Measurements from ENCODE around the gene CCNG2.

The CCNG2 gene

DNA sequence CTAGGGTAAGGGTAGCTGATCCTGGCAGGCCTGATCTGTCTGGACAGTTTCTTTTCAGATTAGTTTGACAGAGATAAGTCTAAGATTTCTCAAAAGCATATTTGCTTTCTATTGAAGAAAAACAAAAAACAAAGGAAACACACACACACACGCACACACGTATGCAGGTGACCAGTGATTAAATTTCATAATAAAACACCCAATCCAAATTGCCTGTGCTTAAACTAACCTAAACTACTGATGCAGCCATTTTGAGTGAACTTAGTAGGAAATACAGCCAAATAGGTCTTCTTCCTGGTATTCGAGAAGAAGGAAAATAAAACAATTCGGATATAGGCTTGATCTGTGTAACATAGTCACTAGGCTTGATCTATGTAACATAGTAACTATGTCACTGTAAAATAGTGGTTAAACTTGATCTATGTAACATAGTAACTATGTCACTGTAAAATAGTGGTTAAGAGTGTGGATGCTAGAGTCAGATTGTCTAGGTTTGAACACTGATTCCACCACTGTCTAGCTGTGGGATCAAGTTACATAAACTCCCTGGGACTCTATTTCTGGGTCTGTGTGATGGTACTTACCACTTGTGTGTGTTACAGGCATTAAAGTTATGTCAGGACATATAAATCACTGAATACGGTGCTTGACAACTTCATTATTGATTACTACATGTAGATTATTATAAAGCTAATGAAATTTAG lies 9.8 kb upstream of the CCNG2 start:
- DNase-seq = no peak

DNA sequence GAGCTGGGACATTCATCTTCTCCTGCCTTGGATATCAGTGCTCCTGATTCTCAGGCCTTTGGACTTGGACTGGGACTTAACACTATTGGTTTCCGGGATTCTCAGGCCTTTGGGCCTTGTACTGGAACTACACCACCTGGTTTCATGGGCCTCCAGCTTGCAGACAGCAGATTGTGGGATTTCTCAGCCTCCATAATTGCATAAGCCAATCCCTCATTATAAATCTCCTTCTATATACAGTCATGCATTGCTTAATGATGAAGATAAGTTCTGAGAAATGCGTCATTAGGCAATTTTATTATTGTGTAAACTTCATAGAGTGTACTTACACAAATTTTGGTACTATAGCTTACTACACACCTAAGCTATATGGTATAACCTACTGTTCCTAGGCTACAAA lies 8.9 kb upstream of the CCNG2 start:
- no peak for DNase-seq

DNA sequence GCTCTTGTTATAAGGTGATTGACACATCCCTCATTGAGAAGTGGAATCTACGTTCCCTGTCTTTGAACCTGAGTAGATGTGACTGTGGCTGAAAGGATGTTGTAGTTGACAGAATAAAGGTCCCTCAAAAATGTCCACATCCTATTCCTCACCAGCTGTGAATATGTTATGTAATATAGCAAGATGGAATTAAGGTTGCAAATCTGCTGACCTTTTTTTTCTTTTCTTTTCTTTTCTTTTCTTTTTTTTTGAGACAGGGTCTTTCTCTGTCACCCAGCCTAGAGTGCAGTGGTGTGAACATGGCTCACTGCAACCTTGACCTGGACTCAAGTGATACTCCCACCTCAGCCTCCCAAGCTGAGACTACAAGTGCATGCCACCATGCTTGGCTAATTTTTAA lies 7.2 kb upstream of the CCNG2 start:
- no peak for DNase-seq

DNA sequence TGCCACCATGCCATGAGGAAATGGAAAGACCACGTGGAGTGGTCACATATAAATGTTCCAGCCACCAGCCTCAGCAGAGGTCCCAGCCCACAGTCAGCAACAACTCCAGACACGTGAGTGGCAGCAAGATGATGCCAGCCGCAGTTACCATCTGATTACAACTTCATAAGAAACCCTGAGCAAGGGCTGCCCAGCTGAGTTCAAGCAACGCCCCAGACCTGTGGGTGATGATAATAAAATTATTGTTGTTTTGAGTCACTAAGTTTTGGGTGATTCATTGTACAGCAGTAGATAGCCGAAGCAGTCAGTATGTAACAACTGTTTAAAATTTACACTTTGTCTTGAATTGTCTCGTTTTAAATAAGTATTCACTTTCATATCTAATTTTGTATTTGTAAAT lies 5.8 kb upstream of the CCNG2 start:
- DNase-seq = no peak

DNA sequence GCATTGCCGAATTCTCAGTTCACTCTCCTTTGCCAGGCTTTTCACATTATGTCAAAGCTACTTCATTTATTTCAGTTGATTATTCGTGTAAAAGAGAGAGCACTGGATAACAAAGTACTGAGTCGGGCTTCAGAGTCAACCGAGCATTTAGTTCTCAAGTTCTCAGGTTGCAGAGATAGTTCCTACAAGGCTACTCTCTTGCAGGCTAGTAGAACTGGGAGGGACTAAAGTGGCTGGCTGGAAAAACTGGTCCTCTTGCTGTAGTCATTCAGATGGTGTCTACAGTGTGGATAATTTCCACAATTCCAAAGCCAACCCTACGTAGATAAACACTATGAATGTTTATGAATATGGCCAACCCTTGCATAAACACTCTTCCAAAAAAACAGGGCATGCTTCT lies 4.6 kb upstream of the CCNG2 start:
- DNase-seq = no peak

DNA sequence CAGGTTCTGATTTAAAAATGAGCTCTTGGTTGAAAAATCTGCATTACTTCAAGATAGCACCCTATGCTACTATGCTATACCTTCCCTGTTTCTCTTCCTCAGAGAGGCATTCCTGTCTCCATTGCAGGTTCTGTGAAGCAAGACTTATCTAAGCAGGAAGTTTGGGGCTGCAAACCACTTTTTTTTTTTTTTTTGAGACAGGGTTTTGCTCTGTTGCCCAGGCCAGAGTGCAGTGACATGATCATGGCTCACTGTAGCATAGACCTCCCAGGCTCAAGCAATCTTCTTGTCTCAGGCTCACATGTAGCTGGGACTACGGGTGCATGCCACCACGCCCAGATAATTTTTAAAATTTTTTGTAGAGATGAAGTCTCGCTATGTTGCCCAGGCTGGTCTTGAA lies 4.0 kb upstream of the CCNG2 start:
- DNase-seq = no peak

DNA sequence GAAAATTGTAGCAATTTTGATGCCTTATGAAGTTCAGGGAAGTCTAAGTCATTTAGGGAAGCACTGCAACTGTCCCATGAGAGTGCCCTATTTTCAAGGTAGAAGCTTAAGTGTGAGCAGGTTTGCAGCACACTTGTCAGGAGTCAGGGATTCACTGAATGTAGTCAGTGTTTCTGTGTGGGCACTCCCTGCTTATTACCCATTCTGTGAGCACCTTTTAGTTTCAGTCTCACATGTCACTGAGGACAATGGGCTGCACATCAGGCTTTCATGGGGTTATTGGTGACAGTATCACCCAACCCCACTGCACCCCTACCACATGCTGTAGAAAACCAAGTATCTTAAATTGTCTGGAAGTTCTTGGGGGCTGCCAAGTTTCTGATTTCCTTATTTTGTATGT lies 2.9 kb upstream of the CCNG2 start:
- DNase-seq = no peak

DNA sequence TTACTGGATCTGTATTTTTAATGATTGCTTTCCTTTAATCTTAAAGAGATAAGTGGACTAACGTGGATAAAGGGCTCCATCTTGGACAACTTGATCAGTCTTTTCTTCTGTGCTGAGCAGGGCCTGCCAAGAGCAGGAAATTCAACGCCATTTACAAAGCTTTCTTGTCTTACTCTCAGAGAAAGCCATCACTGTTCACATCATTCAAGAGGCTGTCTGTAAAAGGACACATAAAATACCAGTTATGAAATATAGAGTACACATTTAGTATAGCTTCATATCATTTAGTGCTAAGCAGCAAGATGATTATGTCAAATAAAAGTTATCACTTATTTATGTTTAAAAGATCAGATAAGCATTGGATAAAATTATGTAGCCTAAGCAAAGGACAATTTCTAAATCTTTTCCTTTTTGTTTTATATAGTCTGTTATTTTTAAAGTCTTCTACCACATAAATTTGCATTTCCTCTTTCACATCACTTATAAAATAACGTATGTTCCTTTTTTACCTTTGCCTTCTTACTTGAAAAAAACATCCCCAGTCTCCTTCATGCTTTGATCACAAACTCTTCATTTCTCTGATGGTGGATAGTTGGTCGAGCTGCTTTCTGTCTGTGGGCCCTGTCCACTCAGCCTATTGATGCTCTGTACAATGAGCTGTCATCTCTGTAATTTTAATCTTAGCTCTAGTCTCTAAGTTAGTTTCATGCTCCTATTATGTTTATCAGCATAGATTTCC lies 2.1 kb upstream of the CCNG2 start:
- no peak for DNase-seq

DNA sequence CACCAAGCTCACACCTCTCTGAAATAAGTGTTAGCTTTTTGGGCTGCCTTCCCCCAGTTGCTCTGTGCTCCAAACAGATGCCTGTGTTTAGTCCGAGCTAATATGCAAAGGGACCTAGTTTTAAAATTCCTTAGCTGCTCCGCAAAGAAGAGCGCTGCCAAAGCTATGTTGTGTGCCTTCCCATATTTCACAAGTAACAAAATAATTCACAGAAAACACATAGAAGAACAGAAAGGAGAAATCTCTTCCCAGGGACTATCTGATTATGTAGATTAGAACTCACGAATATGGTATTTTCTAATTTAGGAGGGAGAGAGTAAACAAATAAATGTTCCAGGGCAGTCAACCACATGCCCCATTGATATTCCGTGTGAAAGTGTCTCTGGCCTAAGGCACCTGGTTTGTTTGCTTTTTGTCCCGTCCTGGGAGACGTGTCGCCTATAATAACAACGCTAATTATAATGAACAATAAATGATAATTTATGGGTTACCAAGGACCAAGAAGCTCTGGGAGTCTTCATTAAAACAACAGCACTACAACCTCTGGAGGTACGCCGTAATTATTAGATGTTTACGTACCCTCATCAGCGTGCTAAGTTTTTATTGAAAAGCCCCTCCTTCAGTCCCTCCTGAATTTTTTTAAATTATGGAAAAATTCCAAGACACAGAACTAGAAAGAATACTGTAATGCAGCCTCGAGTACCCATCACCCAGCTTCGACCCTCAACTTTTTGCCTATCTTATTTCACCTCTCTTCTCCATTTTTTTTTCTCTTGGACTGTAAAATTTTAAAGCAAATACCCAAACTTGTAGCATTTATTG lies 1.2 kb upstream of the CCNG2 start:
- DNase-seq = no peak

DNA sequence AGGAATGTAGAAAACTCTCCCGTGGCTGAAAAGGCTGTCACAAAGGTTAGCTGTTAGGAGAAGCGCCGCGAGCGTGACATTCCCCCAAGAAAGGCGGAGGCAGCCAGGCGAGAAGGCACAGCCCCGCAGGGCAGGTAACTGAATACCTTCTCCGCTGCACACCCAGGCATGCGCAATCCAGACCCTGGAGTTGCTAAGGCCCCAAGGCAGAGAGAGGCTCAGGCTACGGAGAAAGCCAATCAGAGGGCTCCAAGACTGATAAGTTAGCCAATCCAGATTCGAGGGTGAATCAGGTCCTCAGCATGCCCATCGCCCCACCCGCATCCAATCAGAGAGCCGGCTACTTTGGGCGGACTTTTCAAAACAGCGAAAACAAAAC lies 485 bp upstream of the CCNG2 start:
- DNase-seq = peak; percentile 98

DNA sequence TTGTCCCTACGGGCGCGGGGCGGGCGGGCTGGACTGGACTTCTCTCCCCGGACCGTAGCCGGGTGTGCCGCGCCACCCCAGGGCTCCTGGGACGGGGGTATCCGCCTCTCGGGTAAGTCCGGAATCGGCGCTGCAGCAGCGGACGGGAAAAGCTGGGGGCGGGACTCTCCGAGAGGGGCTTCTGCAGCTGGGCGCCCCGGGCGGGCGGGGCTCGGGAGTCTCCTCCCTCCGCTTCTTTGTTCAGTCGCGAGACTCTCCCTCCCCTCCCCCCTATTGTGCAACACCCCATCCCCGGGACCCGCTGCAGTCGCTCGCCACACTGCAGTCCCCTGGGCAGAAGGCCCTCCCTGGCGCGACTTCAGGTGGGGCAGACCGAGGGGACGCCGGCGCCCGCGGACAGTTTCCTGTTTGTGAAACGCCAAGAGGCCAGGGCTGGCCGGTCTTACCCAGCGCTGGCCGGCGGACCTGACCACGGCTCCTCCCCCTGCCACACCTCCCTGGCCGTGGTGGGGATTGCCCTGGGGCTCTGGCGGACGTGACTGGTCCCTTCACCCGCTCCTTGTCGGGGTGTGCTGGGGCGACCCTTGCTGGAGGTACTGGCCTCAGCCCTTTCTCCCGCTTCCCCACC lies 966 bp downstream of the CCNG2 start:
- peak; percentile 75 for DNase-seq

DNA sequence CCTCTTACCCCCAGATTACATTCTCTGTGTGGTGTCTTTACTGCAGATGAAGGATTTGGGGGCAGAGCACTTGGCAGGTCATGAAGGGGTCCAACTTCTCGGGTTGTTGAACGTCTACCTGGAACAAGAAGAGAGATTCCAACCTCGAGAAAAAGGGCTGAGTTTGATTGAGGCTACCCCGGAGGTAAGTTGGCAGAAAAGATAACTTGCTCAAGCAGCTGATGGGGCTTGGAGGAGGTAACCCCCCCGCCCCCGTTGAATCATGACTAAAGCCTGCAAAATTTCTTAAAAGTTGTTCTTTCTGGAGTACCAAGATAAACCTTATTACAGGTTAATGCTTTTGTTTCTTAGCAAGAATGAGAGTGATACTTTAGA lies 1.5 kb downstream of the CCNG2 start:
- DNase-seq = no peak

DNA sequence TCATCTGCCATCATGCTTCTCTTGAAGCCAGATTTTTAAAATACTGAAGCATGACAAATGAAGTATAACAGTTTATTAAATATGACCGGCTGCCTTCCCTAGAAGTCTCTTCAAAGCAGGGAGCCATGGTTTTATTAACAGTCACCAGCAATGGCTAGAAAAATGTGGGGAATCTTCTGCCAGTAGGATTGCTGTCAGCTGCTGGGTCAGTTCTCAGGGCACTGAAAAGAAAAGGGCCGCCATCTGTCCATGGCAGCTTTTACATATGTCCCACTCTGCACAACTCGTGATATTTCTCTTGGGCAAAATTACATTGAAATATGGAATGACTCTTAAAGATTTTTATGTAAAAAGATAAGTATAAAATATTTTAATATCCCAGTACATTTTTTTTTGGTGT lies 2.8 kb downstream of the CCNG2 start:
- no peak for DNase-seq

DNA sequence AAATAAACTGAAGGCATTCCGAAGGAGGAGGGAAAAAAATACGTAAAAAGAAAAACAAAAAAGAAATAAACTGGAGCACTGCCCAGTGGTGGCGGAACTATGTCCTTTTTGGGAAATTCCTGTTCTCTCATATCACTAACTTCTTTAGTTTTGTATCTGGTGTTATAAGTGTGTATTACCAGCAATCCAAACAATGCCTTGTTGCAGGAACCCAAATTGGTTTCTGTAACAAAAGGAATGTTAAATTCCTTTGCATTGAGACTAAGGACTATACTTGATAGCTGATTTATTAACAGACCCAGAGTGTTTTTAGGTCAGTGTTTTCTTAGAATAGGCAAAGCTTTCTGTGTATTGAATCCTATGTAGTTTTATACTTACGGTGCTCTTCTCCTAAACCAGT lies 6.6 kb downstream of the CCNG2 start:
- DNase-seq = no peak

DNA sequence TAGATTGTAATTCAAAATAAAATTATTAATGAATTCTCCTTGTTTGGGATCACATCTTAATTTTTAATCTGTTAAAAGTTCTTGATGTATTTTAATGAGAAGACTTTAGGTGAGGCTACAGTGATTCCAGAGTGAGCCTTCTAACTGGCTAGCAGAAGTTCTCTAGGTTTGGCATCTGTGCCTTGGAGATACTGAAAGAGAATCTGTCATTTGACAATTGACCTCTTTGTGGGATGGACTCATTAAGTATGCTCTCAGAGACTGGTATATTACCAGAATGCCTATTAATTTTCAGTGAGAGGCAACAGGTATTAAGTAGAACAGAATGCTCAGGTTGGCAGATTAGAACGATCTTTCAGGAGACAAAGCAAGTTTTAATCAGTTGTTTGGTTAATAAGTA lies 10.2 kb downstream of the CCNG2 start:
- DNase-seq = no peak

DNA sequence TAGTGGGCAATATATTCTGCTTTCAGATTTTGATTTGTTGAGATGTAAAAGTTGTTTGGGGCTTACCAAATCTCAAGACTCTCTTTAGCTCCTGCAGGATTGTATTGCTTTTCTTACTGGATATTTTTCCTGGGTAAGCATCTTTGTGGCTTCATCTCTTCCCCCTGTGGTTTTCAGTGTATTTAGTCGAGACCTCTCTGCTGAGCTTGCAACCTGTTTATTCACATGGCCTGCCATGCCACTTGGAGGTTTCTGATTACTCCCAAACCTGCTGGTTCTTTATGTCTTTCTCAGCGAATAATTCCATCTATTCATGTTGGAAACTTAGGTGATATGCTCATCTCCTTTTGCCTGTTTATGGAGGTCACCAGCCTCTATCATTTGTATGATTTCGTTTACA lies 10.9 kb downstream of the CCNG2 start:
- DNase-seq = no peak

DNA sequence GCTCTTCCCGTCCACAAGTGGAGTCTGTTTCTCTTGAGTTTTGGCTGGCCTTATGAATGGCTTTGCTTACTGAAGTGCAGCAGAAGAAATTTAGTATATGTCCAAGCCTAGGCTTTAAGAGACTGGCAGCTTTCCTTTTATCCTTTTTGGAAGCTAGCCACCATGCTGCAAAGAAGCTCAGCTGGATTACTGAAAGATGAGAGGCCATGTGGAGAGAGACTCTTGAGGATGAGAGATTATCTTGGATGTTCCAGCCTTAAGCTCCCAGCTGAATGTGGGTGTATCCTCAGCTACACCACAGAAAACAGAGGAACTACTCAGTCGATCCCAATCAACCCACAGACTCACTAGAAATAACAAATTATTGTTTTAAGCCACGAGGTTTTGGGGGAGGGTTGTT lies 12.5 kb downstream of the CCNG2 start:
- DNase-seq = no peak

DNA sequence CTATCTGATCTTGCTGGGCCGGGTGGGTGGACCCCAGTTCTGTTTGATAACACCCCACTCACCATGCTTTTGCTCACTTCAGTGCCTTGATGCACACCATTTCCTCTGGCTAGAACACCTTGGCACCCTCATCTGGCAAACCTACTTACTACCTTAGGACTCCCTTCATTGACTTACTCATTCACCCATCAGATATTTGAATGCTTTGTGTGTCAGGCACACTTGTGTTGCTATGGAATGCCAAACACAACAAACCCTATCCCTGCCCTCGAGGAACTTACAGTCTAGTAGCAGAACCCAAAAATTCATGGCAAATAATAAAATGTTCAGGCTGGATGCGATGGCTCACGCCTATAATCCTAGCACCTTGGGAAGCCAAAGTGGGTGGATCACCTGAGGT lies 13.9 kb downstream of the CCNG2 start:
- no peak for DNase-seq

DNA sequence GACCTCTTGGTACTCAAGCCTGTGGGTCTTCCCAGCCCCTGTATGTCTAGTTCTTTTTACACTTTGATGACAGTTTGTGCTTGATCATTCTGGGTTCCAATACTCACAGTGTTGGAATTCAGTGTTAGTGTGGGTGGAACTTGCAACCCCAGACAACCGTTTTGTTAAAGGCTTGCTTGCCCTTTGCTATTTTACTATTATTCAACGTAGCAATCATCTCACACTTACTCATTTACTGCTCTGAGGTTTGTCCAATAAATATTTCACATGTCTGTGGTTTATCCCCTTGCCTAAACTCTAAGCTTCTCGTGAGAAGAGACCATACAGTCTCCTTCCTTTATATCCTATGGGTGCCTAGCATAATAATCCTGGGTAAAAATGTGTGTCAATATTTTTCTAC lies 15.3 kb downstream of the CCNG2 start:
- DNase-seq = no peak

DNA sequence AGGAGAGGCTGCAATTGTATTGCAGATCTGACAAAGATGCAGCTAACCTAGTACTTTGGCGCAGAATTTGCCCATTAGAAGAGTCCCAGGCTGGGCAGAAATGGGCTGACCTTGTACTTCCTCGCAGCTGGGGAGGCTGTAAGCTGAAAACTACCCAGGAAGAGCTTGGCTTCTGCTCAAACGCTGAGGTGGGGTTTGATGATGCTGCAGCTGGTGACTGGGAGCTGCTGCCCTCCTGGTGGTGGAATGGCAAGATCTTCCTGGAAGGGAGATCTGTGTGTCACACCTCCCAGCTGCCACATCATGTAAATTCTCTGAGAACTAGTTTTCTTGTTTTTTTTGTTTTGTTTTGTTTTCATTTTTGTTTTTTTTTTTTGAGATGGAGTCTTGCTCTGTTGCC lies 17.4 kb downstream of the CCNG2 start:
- DNase-seq = no peak

DNA sequence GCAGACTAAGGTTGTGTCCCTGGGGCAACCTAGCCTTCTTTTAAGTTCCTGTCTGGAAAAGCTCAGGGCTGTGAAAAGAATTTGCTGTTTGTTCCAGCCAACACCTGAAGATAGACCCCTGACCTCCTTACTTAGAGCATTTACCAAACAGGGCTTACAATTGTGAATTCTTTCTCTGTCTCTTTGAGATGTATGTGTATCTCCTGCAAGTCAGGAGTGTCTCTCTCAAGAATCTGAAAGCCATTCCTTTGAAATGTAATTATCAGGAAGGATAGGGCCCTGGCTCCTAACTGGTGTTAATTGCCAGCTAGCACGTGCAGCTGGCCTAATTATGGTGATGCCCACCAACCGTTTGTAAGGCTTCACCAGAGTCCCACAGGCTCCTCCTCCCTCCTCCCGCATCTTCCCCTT lies 18.2 kb downstream of the CCNG2 start:
- no peak for DNase-seq

DNA sequence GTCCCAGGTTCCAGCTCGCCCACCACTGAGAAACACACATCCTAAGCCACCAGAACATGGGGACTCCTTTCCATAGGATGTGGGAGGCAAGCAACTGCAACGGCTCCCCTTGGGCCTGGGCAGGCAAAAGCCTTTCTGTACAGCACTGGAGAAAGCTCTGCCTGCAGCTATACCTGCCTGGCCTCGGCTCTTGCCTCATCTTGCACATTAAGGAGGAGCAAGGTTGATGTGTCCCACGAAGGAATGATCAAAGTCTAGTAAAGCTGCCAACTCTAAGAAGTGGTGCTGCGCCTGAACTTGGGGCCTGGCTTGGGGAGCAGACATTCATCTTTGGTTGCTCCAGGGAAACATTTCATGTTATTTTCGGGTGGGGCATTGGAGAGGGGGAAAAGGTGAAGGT lies 19.6 kb downstream of the CCNG2 start:
- no peak for DNase-seq

DNA sequence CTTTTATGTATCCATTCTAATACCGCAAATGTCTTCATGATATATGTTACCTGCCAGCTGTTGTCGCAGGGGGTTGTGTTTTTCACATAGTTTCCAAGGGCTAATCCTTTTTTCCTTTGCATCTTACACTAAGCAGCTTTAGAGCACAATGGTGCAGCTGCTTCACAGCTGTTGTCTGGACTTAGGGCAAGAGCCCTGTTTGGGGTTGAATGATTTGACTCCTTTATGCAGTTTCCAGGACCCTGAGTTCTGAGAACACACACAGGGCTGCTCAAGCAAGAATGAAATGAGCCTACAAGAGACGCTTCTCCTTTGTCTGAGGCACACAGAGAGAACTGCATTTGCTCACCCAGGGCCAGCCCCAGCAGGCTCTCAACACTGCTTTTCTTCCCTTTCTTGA lies 20.2 kb downstream of the CCNG2 start:
- DNase-seq = no peak

DNA sequence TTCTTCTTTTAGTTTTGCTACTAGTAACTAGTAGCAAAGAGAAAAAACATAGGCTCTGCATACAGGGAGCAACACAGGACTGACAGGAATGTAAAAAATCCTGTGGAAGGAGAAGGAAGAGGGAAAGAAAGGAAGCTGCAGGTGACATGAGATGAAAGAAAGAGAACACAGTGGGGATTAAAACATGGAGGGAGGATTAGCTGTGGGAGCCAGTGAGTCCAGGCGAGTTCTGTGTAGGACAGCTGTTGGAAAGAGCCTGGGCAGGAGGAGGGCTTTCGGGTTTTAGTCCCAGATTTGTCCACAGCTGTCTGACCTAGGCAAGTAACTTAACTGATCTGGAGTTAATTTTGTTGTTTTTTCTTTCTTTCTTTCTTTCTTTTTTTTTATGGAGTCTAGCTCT lies 21.6 kb downstream of the CCNG2 start:
- DNase-seq = no peak
